Gastrocnemius medialis (tissue), 4 donors: ENCODE measurements around the gene COL6A2. TPM values are rescaled to one million over a fixed set of nuclear protein-coding genes. Genes with fewer than 3 reads are reported as not detected.
"Not testable (repeated sequence)": the region's sequence is repeated elsewhere in the genome, so short reads cannot be mapped to it uniquely, and the experiment has no call there.

Source experiments
- ATAC-seq, 2 donors: fragments of 150-250 bp; one replicate each; pipeline ENCODE4 v1.9.1; 2016
- DNase-seq, 2 donors: peaks; one replicate each; pipeline ENCODE4 v3.0.0-alpha.2; 2019
- H3K27ac ChIP-seq, 4 donors: fragments of 200-600 bp; sonication (generic); 1 replicate in 1 of 4; 2 replicates in 3 of 4; pipeline ENCODE4 v1.5.1; 2016 to 2018; ENCODE audit warnings: mild to moderate bottlenecking in 2 of 4, moderate library complexity in 1 of 4
- H3K27me3 ChIP-seq, 3 donors: fragments of 200-600 bp; sonication (generic) in 2 of 3; 1 replicate in 1 of 3; 2 replicates in 2 of 3; pipeline versions ENCODE4 v1.5.1 to v1.6.0; 2016 to 2019; ENCODE audit warnings: mild to moderate bottlenecking in 1 of 3, moderate library complexity in 1 of 3
- H3K36me3 ChIP-seq, 2 donors: fragments of 200-600 bp; sonication (generic) in 1 of 2; one replicate each; pipeline ENCODE4 v1.5.1; 2017 to 2018
- H3K4me1 ChIP-seq, 2 donors: fragments of 200-600 bp; sonication (generic) in 1 of 2; one replicate each; pipeline ENCODE4 v1.5.1; 2016 to 2017; ENCODE audit warnings: mild to moderate bottlenecking in 2 of 2
- H3K4me3 ChIP-seq, 4 donors: fragments of 200-600 bp; sonication (generic) in 3 of 4; 1 replicate in 1 of 4; 2 replicates in 3 of 4; pipeline ENCODE4 v1.5.1; 2016 to 2019; ENCODE audit warnings: mild to moderate bottlenecking in 2 of 4
- H3K9me3 ChIP-seq, 3 donors: fragments of 200-600 bp; sonication (generic) in 2 of 3; 1 replicate in 1 of 3; 2 replicates in 2 of 3; pipeline ENCODE4 v1.5.1; 2016 to 2019
- CTCF ChIP-seq, 5 experiments: fragments of 450-650 bp in 3 of 5; fragments of 200-600 bp in 2 of 5; sonication (generic) in 2 of 5; IDR thresholded peaks in 4 of 5; conservative IDR thresholded peaks in 1 of 5; 1 replicate in 4 of 5; 2 replicates in 1 of 5; pipeline ENCODE4 v1.5.1; 2016 to 2019; ENCODE audit warnings: antibody characterized with exemption in 5 of 5, mild to moderate bottlenecking in 3 of 5, moderate library complexity in 3 of 5
- POLR2A ChIP-seq, 2 donors: fragments of 450-650 bp; IDR thresholded peaks; one replicate each; pipeline ENCODE4 v1.6.1; 2017; ENCODE audit warnings: antibody characterized with exemption in 2 of 2, mild to moderate bottlenecking in 2 of 2, moderate library complexity in 2 of 2
- in situ Hi-C, 4 donors: fragments of 200-750 bp; cut with MboI; loops; one replicate each; pipeline versions ENCODE4 v1.15.0 to v1.8.0; 2017; ENCODE audit warnings: low sequenced_read_pairs in 4 of 4
- intact Hi-C: fragments of 100-400 bp; cut with DNase I; formaldehyde crosslinking; loops from one replicate; pipeline ENCODE4 v1.15.1; 2023; ENCODE audit warnings: low total_unique reads
- total RNA-seq, 4 donors: library from RNA; depleted of rRNA; stranded (reverse); fragments of >200 nt; gene quantifications; one replicate each; pipeline versions ENCODE4 v1.1.0 to v1.2.3, GENCODE V29; 2016

The COL6A2 gene
- total RNA-seq, 4 donors from 2014 or later: 44.0 to 141 (median 88.4) TPM

- ATAC-seq (no peak), DNase-seq (no peak)
- Histone ChIP-seq H3K9me3 (no peaks in the 10 kb centered on the region), H3K27ac (no peak overlapping the region), H3K4me3 (no peak overlapping the region), H3K36me3 (no peaks in the 10 kb centered on the region), H3K4me1 (no peaks in the 10 kb centered on the region), H3K27me3 (peaks cover 23 to 48% (median 32%) of the 10 kb centered on the region in 3 donors)
- intact Hi-C loops (no loop called here), in situ Hi-C loops (no loop called here)
- no peak for TF ChIP-seq CTCF (IDR thresholded peaks at IDR 0.05 in 4 of 5, conservative IDR thresholded peaks at IDR 0.05 in 1 of 5)
- no peak for TF ChIP-seq POLR2A (IDR thresholded peaks at IDR 0.05)
These were observed 14.7 kb upstream of the COL6A2 start for GRCh38 chr21:46082963-46083790.

DNA sequence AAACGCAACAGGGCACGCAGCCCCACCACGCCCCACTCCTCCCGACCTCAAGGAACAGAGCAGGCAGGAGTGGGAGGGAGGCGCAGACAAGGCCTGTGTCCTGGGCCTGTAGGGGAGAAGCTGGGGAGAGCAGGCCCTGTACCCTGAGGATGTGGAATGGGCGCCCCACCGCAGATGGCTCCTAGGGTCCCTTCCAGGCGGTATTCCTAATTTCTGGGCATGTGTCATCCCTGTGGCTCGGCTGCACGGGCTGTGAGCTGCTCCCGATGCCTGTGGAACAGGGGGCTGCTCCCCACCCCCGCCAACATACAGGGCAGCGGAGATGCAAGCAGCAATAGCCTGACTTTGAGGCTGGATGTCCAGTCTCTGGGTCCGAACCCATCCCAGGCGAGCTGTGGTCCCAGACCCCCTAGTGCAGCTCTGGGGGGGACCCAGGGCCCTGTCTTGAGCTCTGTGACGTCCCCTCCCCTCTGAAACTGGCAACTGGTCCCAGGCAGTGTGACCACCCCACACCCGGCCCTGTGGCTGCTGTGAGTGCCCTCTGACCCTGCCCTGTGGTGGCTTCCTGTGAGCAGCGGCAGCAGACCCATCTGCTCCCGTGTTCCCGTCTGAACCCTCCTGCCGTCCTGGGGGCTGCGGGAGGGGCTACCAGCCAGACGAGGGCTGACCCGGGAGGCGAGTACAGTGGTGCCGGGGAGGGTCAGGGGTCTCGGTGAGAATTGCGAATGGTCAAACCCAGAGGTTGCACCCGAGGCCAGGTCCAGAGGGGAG is 13.9 kb upstream of the COL6A2 start:
- Histone ChIP-seq H3K36me3 (no peaks in the 10 kb centered on the region), H3K27me3 (peaks cover 23 to 48% (median 32%) of the 10 kb centered on the region in 3 donors), H3K9me3 (no peaks in the 10 kb centered on the region), H3K27ac (no peak overlapping the region), H3K4me1 (no peaks in the 10 kb centered on the region), H3K4me3 (no peak overlapping the region)
- ATAC-seq (no peak), DNase-seq (no peak)
- intact Hi-C loops (no loop called here), in situ Hi-C loops (no loop called here)
- TF ChIP-seq POLR2A (IDR thresholded peaks at IDR 0.05) (no peak), CTCF (IDR thresholded peaks at IDR 0.05 in 4 of 5, conservative IDR thresholded peaks at IDR 0.05 in 1 of 5) (no peak)

- H3K27ac ChIP-seq: no peak overlapping the region
- TF ChIP-seq POLR2A (IDR thresholded peaks at IDR 0.05) (no peak), CTCF (IDR thresholded peaks at IDR 0.05 in 4 of 5, conservative IDR thresholded peaks at IDR 0.05 in 1 of 5) (no peak)
- no peaks in the 10 kb centered on the region for H3K4me1 ChIP-seq
- H3K4me3 ChIP-seq: no peak overlapping the region
- intact Hi-C loops (no loop called here), in situ Hi-C loops (no loop called here)
- H3K36me3 ChIP-seq: no peaks in the 10 kb centered on the region
- no peak for DNase-seq
- no peaks in the 10 kb centered on the region for H3K9me3 ChIP-seq
- ATAC-seq: no peak
- H3K27me3 ChIP-seq: peaks cover 22 to 47% (median 30%) of the 10 kb centered on the region in 3 donors
These were observed 13.2 kb upstream of the COL6A2 start for GRCh38 chr21:46084709-46085108.

DNA sequence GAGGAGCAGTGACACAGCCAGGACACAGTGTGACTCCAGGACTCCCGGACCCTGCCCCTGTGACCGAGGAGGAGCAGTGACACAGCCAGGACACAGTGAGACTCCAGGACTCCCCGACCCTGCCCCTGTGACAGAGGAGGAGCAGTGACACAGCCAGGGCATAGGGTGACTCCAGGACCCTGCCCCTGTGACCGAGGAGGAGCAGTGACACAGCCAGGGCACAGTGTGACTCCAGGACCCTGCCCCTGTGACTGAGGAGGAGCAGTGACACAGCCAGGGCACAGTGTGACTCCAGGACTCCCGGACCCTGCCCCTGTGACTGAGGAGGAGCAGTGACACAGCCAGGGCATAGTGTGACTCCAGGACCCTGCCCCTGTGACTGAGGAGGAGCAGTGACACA is 12.7 kb upstream of the COL6A2 start:
- ATAC-seq, intact Hi-C loops, H3K4me1 ChIP-seq, H3K36me3 ChIP-seq, in situ Hi-C loops, H3K27ac ChIP-seq, DNase-seq, H3K4me3 ChIP-seq, H3K9me3 ChIP-seq: not testable (repeated sequence)
- peaks cover 22 to 41% (median 27%) of the 10 kb centered on the region in 3 donors for H3K27me3 ChIP-seq

GRCh38 chr21:46087641-46088040 is 10.3 kb upstream of the COL6A2 start:
- H3K27me3 ChIP-seq: peaks cover 13 to 20% (median 14%) of the 10 kb centered on the region in 3 donors
- ATAC-seq (no peak), DNase-seq (no peak)
- H3K27ac ChIP-seq: no peak overlapping the region
- no peaks in the 10 kb centered on the region for H3K4me1 ChIP-seq
- no peak overlapping the region for H3K4me3 ChIP-seq
- H3K9me3 ChIP-seq: no peaks in the 10 kb centered on the region
- in situ Hi-C loops: no loop called here
- H3K36me3 ChIP-seq: no peaks in the 10 kb centered on the region
- TF ChIP-seq POLR2A (IDR thresholded peaks at IDR 0.05): no peak
- TF ChIP-seq CTCF (IDR thresholded peaks at IDR 0.05 in 4 of 5, conservative IDR thresholded peaks at IDR 0.05 in 1 of 5): no peak
- intact Hi-C loops: no loop called here
